ENCODE results near the gene CRTAP. TPM values are rescaled to one million over a fixed set of nuclear protein-coding genes. Genes with fewer than 3 reads are reported as not detected.
"Not testable (repeated sequence)": the region's sequence is repeated elsewhere in the genome, so short reads cannot be mapped to it uniquely, and the experiment has no call there.

Gene CRTAP
- 354 TPM for polyA plus RNA-seq (2013, experiment 1 of 2)
- 351 TPM for polyA plus RNA-seq (2013, experiment 2 of 2)

GRCh38 chr3:33113772-33114621, at the start of gene CRTAP:
TSS of gene CRTAP (plus strand) at chr3:33114014. CDS start at chr3:33114078, 64 bp downstream.
- Histone ChIP-seq H2AK5ac (ENCODE audit: low read length, severe bottlenecking) (no peak within 1 kb of the TSS), H3K4me1 (ENCODE audit: control insufficient read depth, insufficient read depth, low read depth, low read length) (peaks cover 10% of the 10 kb centered on the region), H3K18ac (ENCODE audit: low read depth in 1 of 2, low read length in 2 of 2) (peak within 1 kb of the TSS; percentile 100)

GRCh38 chr3:33064929-33065328, 48.9 kb upstream of the CRTAP start:
- no peak overlapping the region for H3K4me3 ChIP-seq (ENCODE audit: insufficient read depth in 1 of 2, low read depth in 1 of 2, low read length in 2 of 2)
- H3K4me2 ChIP-seq (ENCODE audit: low read length, poor library complexity, severe bottlenecking) = no peak overlapping the region
- H3K18ac ChIP-seq (ENCODE audit: low read depth in 1 of 2, low read length in 2 of 2) = no peak overlapping the region
- no peak overlapping the region for H4K91ac ChIP-seq (ENCODE audit: low read length)
- H3K27ac ChIP-seq (ENCODE audit: low read length, poor library complexity, severe bottlenecking) = no peak overlapping the region
- H2BK120ac ChIP-seq (ENCODE audit: low read depth, low read length) = no peak overlapping the region
- H3K4ac ChIP-seq (ENCODE audit: low read depth in 1 of 2, low read length in 2 of 2) = no peak overlapping the region
- H3K9ac ChIP-seq (ENCODE audit: low read length) = no peak overlapping the region
- no peaks in the 10 kb centered on the region for H3K27me3 ChIP-seq (ENCODE audit: control insufficient read depth in 1 of 2, insufficient read depth in 1 of 2, low read length in 2 of 2)
- peaks cover 44 to 66% of the 10 kb centered on the region in 2 experiments for H3K36me3 ChIP-seq (ENCODE audit: control insufficient read depth in 1 of 2, insufficient read depth in 2 of 2, low read depth in 1 of 2, low read length in 2 of 2)
- DNase-seq = no peak
- H3K4me1 ChIP-seq (ENCODE audit: control insufficient read depth, insufficient read depth, low read depth, low read length) = peaks cover 2% of the 10 kb centered on the region
- no peak overlapping the region for H2BK5ac ChIP-seq (ENCODE audit: low read depth, low read length, poor library complexity, severe bottlenecking)
- H3K23ac ChIP-seq (ENCODE audit: low read length in 2 of 2) = no peak overlapping the region
- no peak overlapping the region for H3K14ac ChIP-seq (ENCODE audit: low read length in 2 of 2)
- peak overlapping the region; percentile 49 for H4K8ac ChIP-seq (ENCODE audit: low read length)
- no peaks in the 10 kb centered on the region for H3K9me3 ChIP-seq (ENCODE audit: control insufficient read depth, low read length)
- peaks cover 17% of the 10 kb centered on the region for H3K79me1 ChIP-seq (replicated peaks; ENCODE audit: low read length, poor library complexity, severe bottlenecking)
- 100% methylated on average over 2 of the region's 2 CpGs for WGBS
- no peak overlapping the region for H2AK5ac ChIP-seq (ENCODE audit: low read length, severe bottlenecking)
- H2BK12ac ChIP-seq (ENCODE audit: low read length in 2 of 2) = no peak overlapping the region
- H2AFZ ChIP-seq (ENCODE audit: low read depth, low read length) = no peak overlapping the region
- H2BK15ac ChIP-seq (ENCODE audit: low read depth, poor library complexity, severe bottlenecking) = no peak overlapping the region

More at GRCh38 chr3:33113772-33114621, at the start of gene CRTAP:
- Histone ChIP-seq H3K36me3 (ENCODE audit: control insufficient read depth in 1 of 2, insufficient read depth in 2 of 2, low read depth in 1 of 2, low read length in 2 of 2) (peaks cover 0 to 18% of the 10 kb centered on the region in 2 experiments), H3K9me3 (ENCODE audit: control insufficient read depth, low read length) (no peaks in the 10 kb centered on the region), H3K23ac (ENCODE audit: low read length in 2 of 2) (peak within 1 kb of the TSS; percentile 84 to 94), H3K14ac (ENCODE audit: low read length in 2 of 2) (peak within 1 kb of the TSS in 1 of 2 experiments; percentile 100), H4K8ac (ENCODE audit: low read length) (peak within 1 kb of the TSS; percentile 92), H3K4me2 (ENCODE audit: low read length, poor library complexity, severe bottlenecking) (peak within 1 kb of the TSS; percentile 86), H2BK12ac (ENCODE audit: low read length in 2 of 2) (peak within 1 kb of the TSS; percentile 51 to 83), H2AFZ (ENCODE audit: low read depth, low read length) (peak within 1 kb of the TSS; percentile 98), H3K27me3 (ENCODE audit: control insufficient read depth in 1 of 2, insufficient read depth in 1 of 2, low read length in 2 of 2) (no peaks in the 10 kb centered on the region), H4K91ac (ENCODE audit: low read length) (peak within 1 kb of the TSS; percentile 99), H2BK5ac (ENCODE audit: low read depth, low read length, poor library complexity, severe bottlenecking) (peak within 1 kb of the TSS; percentile 61), H3K4ac (ENCODE audit: low read depth in 1 of 2, low read length in 2 of 2) (peak within 1 kb of the TSS; percentile 93 to 99), H2BK120ac (ENCODE audit: low read depth, low read length) (peak within 1 kb of the TSS; percentile 84), H3K4me3 (ENCODE audit: insufficient read depth in 1 of 2, low read depth in 1 of 2, low read length in 2 of 2) (peak within 1 kb of the TSS; percentile 87 to 88), H3K79me1 (replicated peaks; ENCODE audit: low read length, poor library complexity, severe bottlenecking) (peaks cover 10% of the 10 kb centered on the region), H3K9ac (ENCODE audit: low read length) (peak within 1 kb of the TSS; percentile 97), H3K27ac (ENCODE audit: low read length, poor library complexity, severe bottlenecking) (peak within 1 kb of the TSS; percentile 91), H2BK15ac (ENCODE audit: low read depth, poor library complexity, severe bottlenecking) (peak within 1 kb of the TSS; percentile 80)
- WGBS = 1% methylated on average over 98 of the region's 98 CpGs
- DNase-seq = peak; percentile 96

- Histone ChIP-seq H3K9ac (ENCODE audit: low read length) (no peak overlapping the region), H4K8ac (ENCODE audit: low read length) (no peak overlapping the region), H3K18ac (ENCODE audit: low read depth in 1 of 2, low read length in 2 of 2) (no peak overlapping the region), H3K27ac (ENCODE audit: low read length, poor library complexity, severe bottlenecking) (no peak overlapping the region), H3K79me1 (replicated peaks; ENCODE audit: low read length, poor library complexity, severe bottlenecking) (peaks cover 22% of the 10 kb centered on the region), H2BK5ac (ENCODE audit: low read depth, low read length, poor library complexity, severe bottlenecking) (no peak overlapping the region), H3K4me1 (ENCODE audit: control insufficient read depth, insufficient read depth, low read depth, low read length) (peaks cover 2% of the 10 kb centered on the region), H2AK5ac (ENCODE audit: low read length, severe bottlenecking) (no peak overlapping the region), H3K27me3 (ENCODE audit: control insufficient read depth in 1 of 2, insufficient read depth in 1 of 2, low read length in 2 of 2) (no peaks in the 10 kb centered on the region), H2BK12ac (ENCODE audit: low read length in 2 of 2) (no peak overlapping the region), H3K9me3 (ENCODE audit: control insufficient read depth, low read length) (no peaks in the 10 kb centered on the region), H3K36me3 (ENCODE audit: control insufficient read depth in 1 of 2, insufficient read depth in 2 of 2, low read depth in 1 of 2, low read length in 2 of 2) (peaks cover 38 to 74% of the 10 kb centered on the region in 2 experiments), H2AFZ (ENCODE audit: low read depth, low read length) (no peak overlapping the region), H3K4ac (ENCODE audit: low read depth in 1 of 2, low read length in 2 of 2) (no peak overlapping the region), H3K23ac (ENCODE audit: low read length in 2 of 2) (no peak overlapping the region), H2BK120ac (ENCODE audit: low read depth, low read length) (no peak overlapping the region), H3K14ac (ENCODE audit: low read length in 2 of 2) (no peak overlapping the region), H3K4me3 (ENCODE audit: insufficient read depth in 1 of 2, low read depth in 1 of 2, low read length in 2 of 2) (no peak overlapping the region), H4K91ac (ENCODE audit: low read length) (no peak overlapping the region), H3K4me2 (ENCODE audit: low read length, poor library complexity, severe bottlenecking) (no peak overlapping the region), H2BK15ac (ENCODE audit: low read depth, poor library complexity, severe bottlenecking) (no peak overlapping the region)
- WGBS = 38% methylated on average over 1 of the region's 3 CpGs
- DNase-seq = peak; percentile 37
Observed at GRCh38 chr3:33067484-33067883, 46.3 kb upstream of the CRTAP start.

- H3K23ac ChIP-seq (ENCODE audit: low read length in 2 of 2); H3K18ac ChIP-seq (ENCODE audit: low read depth in 1 of 2, low read length in 2 of 2); H3K14ac ChIP-seq (ENCODE audit: low read length in 2 of 2); H2BK15ac ChIP-seq (ENCODE audit: low read depth, poor library complexity, severe bottlenecking); H4K91ac ChIP-seq (ENCODE audit: low read length); H4K8ac ChIP-seq (ENCODE audit: low read length); H3K4me2 ChIP-seq (ENCODE audit: low read length, poor library complexity, severe bottlenecking); H2BK12ac ChIP-seq (ENCODE audit: low read length in 2 of 2); H2BK5ac ChIP-seq (ENCODE audit: low read depth, low read length, poor library complexity, severe bottlenecking); H3K4me1 ChIP-seq (ENCODE audit: control insufficient read depth, insufficient read depth, low read depth, low read length); H3K27me3 ChIP-seq (ENCODE audit: control insufficient read depth in 1 of 2, insufficient read depth in 1 of 2, low read length in 2 of 2); H3K27ac ChIP-seq (ENCODE audit: low read length, poor library complexity, severe bottlenecking); DNase-seq; H3K9ac ChIP-seq (ENCODE audit: low read length); H3K9me3 ChIP-seq (ENCODE audit: control insufficient read depth, low read length); H3K4me3 ChIP-seq (ENCODE audit: insufficient read depth in 1 of 2, low read depth in 1 of 2, low read length in 2 of 2); H2AK5ac ChIP-seq (ENCODE audit: low read length, severe bottlenecking); H3K4ac ChIP-seq (ENCODE audit: low read depth in 1 of 2, low read length in 2 of 2); H2AFZ ChIP-seq (ENCODE audit: low read depth, low read length); H2BK120ac ChIP-seq (ENCODE audit: low read depth, low read length): not testable (repeated sequence)
- H3K36me3 ChIP-seq (ENCODE audit: control insufficient read depth in 1 of 2, insufficient read depth in 2 of 2, low read depth in 1 of 2, low read length in 2 of 2) = peaks cover 23 to 66% of the 10 kb centered on the region in 2 experiments
- WGBS = no CpG with 5 or more reads among the region's 3 CpGs
- peaks cover 30% of the 10 kb centered on the region for H3K79me1 ChIP-seq (replicated peaks; ENCODE audit: low read length, poor library complexity, severe bottlenecking)
Observed at GRCh38 chr3:33069862-33070261, 44.0 kb upstream of the CRTAP start.
